A549 treated with CpdA at 1 μM for 4 hours (cell line): ENCODE data around the gene RNU7-1. TPM values are rescaled to one million over a fixed set of nuclear protein-coding genes. Genes with fewer than 3 reads are reported as not detected.

ENCODE experiments used
- total RNA-seq: library from RNA; stranded (reverse); fragments of 200-300 nt; extraction: Qiagen RNA extraction; gene quantifications from 5 replicates; pipeline ENCODE4 v1.2.3, GENCODE V29; 2022; ENCODE audit warnings: low read depth

RNU7-1 gene
- total RNA-seq = not detected in 5 replicates

GRCh38 chr12:6943722-6944380 lies at the start of gene RNU7-1, which contains the start of gene C12orf57:
TSS of gene RNU7-1 (plus strand) at chr12:6943816.
TSS of gene C12orf57 (plus strand) at chr12:6944022. CDS start at chr12:6944122, 100 bp downstream.

DNA sequence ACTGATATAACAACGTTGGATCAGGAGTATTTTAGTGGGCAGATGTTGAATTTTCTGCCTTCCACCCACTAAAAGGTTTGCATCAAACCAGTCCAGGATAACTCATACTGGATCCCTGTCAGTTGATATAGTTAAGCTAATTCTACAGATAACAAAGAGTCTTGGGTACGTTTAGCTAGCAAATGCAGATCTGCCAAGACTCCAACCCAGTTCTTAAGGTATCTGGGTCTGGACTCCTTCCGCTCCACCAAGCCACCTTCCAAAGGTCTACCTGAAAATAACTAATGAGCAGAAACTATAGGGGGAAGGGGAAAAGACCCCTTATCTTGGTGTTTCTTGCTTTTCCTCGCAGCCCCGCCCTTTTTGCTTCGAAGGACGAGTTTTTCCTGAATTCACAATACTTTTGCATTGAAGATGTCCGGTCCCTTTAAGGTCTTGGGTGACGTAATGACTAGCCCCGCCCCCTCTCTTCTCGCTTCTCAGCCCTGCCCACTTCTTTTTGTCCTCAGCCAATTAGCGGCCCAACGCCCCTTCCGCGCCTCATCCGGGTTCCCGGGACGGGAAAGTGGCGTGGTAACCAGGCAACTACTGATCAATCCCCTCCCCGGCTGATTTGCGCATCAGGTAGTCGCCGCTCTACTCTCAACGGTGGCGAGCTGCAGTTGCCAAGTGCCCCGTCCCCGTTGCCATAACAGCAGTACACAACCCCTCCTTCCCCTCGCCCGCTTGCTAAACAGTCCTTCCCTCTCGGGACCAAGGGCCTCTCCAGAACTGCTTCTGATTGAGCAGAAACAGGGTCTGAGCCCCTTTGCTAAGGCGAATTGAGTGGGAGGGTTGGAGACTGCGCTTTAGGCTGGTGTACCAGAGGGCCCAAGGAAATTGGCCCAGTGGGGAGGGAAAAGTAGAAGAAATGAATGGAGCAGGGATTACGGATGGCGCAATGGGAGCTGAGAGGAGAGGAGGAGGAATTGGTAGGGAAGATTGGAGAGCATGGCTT lies 39.0 kb upstream of the RNU7-1 start, which contains the start of gene LRRC23:
LRRC23 (plus strand) TSS at position 543 of the 997 bp plus-strand sequence. CDS start 812 bp downstream, outside the sequence.

DNA sequence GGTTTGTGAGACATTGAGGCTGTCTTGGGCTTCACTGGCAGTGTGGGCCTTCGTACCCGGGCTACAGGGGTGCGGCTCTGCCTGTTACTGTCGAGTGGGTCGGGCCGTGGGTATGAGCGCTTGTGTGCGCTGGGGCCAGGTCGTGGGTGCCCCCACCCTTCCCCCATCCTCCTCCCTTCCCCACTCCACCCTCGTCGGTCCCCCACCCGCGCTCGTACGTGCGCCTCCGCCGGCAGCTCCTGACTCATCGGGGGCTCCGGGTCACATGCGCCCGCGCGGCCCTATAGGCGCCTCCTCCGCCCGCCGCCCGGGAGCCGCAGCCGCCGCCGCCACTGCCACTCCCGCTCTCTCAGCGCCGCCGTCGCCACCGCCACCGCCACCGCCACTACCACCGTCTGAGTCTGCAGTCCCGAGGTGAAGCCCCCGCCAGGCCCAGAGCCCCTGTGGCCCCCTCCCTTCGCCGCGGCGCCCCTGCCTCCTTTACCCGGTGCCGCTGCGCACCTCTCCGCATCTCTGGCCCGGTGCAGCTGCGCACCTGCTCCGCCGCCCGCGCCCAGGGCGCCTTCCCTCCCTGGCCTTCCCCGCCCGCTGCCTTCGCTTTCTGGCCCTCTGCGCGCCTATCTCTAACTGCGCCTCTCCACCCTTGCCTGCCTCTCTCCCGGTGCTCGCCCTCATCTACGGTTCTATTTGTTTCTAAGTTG lies 29.2 kb upstream of the RNU7-1 start, which contains the start of gene ENO2:
ENO2 (plus strand) TSS at position 335 of the 701 bp plus-strand sequence. CDS start 1,253 bp downstream, outside the sequence.

GRCh38 chr12:6927379-6928021 lies 16.1 kb upstream of the RNU7-1 start, which contains the start of gene ATN1:
TSS of gene ATN1 (plus strand) at chr12:6927959. CDS start at chr12:6934002, 6,043 bp downstream.

DNA sequence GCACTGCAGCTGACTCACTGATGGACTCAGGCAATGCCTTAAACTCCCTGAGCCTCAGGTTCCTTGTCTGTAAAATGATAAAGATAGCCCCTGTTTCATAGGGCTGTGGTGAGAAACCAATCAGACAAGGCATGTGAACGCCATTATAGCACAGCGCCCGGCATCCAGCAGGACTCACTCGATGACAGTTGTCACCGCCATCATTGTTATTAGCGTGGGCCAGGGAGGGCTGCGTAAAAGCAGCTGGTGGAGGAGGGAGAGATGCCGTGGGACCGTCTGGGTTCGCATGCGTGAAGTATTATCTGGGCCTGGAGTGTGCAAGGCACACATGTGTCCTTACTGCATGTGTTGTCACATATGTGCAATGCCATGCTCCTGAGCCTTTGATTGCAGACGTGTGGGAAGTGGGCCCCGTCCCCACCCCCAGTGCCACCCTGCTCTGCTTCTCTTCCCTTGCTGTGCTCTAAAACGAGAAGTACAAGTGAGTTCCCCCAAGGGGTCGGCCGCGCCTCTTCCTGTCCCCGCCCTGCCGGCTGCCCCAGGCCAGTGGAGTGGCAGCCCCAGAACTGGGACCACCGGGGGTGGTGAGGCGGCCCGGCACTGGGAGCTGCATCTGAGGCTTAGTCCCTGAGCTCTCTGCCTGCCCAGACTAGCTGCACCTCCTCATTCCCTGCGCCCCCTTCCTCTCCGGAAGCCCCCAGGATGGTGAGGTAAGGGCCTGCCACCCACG lies 7.4 kb downstream of the RNU7-1 start, which contains the start of gene PTPN6:
PTPN6 (plus strand) TSS at position 546 of the 730 bp plus-strand sequence; CDS start at position 703, 157 bp downstream.

Other genes with a start within 250 kb of the RNU7-1 start
- gene PIANP, start 243.0 kb upstream of the RNU7-1 start, total RNA-seq = 0.43 to 1.0 TPM (median 0.87 TPM) in 5 replicates
- 48.5 to 61.1 TPM (median 55.6 TPM) in 5 replicates for gene COPS7A, start 219.8 kb upstream of the RNU7-1 start, total RNA-seq
- gene MLF2, start 190.7 kb upstream of the RNU7-1 start, total RNA-seq = 262 to 311 TPM (median 307 TPM) in 5 replicates
- gene PTMS, start 177.5 kb upstream of the RNU7-1 start, total RNA-seq = 593 to 1,064 TPM (median 878 TPM) in 5 replicates
- 0.87 to 2.2 TPM (median 1.6 TPM) in 5 replicates for gene LAG3, start 171.3 kb upstream of the RNU7-1 start, total RNA-seq
- gene CD4, start 154.3 kb upstream of the RNU7-1 start, total RNA-seq = not detected in 5 replicates
- 0.31 to 0.54 TPM (median 0.42 TPM) in 5 replicates for gene GPR162, start 122.0 kb upstream of the RNU7-1 start, total RNA-seq
- 20.2 to 31.6 TPM (median 27.4 TPM) in 5 replicates for gene P3H3, start 115.4 kb upstream of the RNU7-1 start, total RNA-seq
- 1.7 to 2.4 TPM (median 1.9 TPM) in 5 replicates for gene GNB3, start 102.9 kb upstream of the RNU7-1 start, total RNA-seq
- gene CDCA3, start 92.5 kb upstream of the RNU7-1 start, total RNA-seq = 80.3 to 92.3 TPM (median 82.2 TPM) in 5 replicates
- gene USP5, start 91.7 kb upstream of the RNU7-1 start, total RNA-seq = 74.6 to 97.4 TPM (median 77.2 TPM) in 5 replicates
- 1,360 to 1,675 TPM (median 1,619 TPM) in 5 replicates for gene TPI1, start 76.3 kb upstream of the RNU7-1 start, total RNA-seq
- gene SPSB2, start 70.5 kb upstream of the RNU7-1 start, total RNA-seq = 16.8 to 22.9 TPM (median 19.9 TPM) in 5 replicates
- 16.4 to 17.9 TPM (median 16.5 TPM) in 5 replicates for gene LRRC23, start 39.0 kb upstream of the RNU7-1 start, total RNA-seq
- 41.2 to 50.5 TPM (median 42.1 TPM) in 5 replicates for gene ENO2, start 29.2 kb upstream of the RNU7-1 start, total RNA-seq
- 48.9 to 77.1 TPM (median 73.0 TPM) in 5 replicates for gene ATN1, start 15.9 kb upstream of the RNU7-1 start, total RNA-seq
- 250 to 321 TPM (median 290 TPM) in 5 replicates for gene C12orf57, start 206 bp downstream of the RNU7-1 start, total RNA-seq
- gene PTPN6, start 7.5 kb downstream of the RNU7-1 start, total RNA-seq = 10.3 to 13.1 TPM (median 12.1 TPM) in 5 replicates
- gene PHB2, start 26.8 kb downstream of the RNU7-1 start, total RNA-seq = 308 to 350 TPM (median 341 TPM) in 5 replicates
- gene EMG1, start 27.1 kb downstream of the RNU7-1 start, total RNA-seq = 61.3 to 69.0 TPM (median 66.0 TPM) in 5 replicates
- 26.2 to 31.5 TPM (median 27.2 TPM) in 5 replicates for gene LPCAT3, start 74.7 kb downstream of the RNU7-1 start, total RNA-seq
- 36.8 to 62.7 TPM (median 41.0 TPM) in 5 replicates for gene C1S, start 116.9 kb downstream of the RNU7-1 start, total RNA-seq
- 24.3 to 43.4 TPM (median 26.6 TPM) in 5 replicates for gene C1R, start 148.6 kb downstream of the RNU7-1 start, total RNA-seq
- 9.4 to 17.0 TPM (median 10.3 TPM) in 5 replicates for gene C1RL, start 165.4 kb downstream of the RNU7-1 start, total RNA-seq
- gene RBP5, start 185.1 kb downstream of the RNU7-1 start, total RNA-seq = not detected in 5 replicates
- 12.6 to 18.0 TPM (median 14.3 TPM) in 5 replicates for gene CLSTN3, start 186.6 kb downstream of the RNU7-1 start, total RNA-seq
- 31.1 to 37.0 TPM (median 33.4 TPM) in 5 replicates for gene PEX5, start 245.9 kb downstream of the RNU7-1 start, total RNA-seq